Right atrium auricular region (tissue), 2 donors: ENCODE results near the gene WDR91. TPM values are rescaled to one million over a fixed set of nuclear protein-coding genes. Genes with fewer than 3 reads are reported as not detected.
"Not testable (repeated sequence)": the region's sequence is repeated elsewhere in the genome, so short reads cannot be mapped to it uniquely, and the experiment has no call there.

Source experiments
- DNase-seq: peaks from one replicate; pipeline ENCODE4 v3.0.0-alpha.2; 2019; ENCODE audit warnings: low spot score
- H3K27ac ChIP-seq, 2 donors: fragments of 200-600 bp; sonication (generic); 1 replicate in 1 of 2; 2 replicates in 1 of 2; pipeline ENCODE4 v1.5.1; 2016 to 2019
- H3K27me3 ChIP-seq, 2 donors: fragments of 200-600 bp; sonication (generic); one replicate each; pipeline versions ENCODE4 v1.5.1 to v1.6.0; 2017 to 2019
- H3K36me3 ChIP-seq: fragments of 200-600 bp; sonication (generic); one replicate; pipeline ENCODE4 v1.5.1; 2016
- H3K4me1 ChIP-seq, 2 donors: fragments of 200-600 bp; sonication (generic); one replicate each; pipeline versions ENCODE4 v1.5.1 to v1.6.0; 2017 to 2019
- H3K4me3 ChIP-seq, 2 donors: fragments of 200-600 bp; sonication (generic); 1 replicate in 1 of 2; 2 replicates in 1 of 2; pipeline ENCODE4 v1.5.1; 2017 to 2019; ENCODE audit warnings: mild to moderate bottlenecking in 1 of 2, moderate library complexity in 1 of 2
- H3K9me3 ChIP-seq, 2 donors: fragments of 200-600 bp; sonication (generic); one replicate each; pipeline ENCODE4 v1.5.1; 2019
- total RNA-seq, 2 donors: library from RNA; depleted of rRNA; stranded (reverse); fragments of >200 nt; gene quantifications; one replicate each; pipeline ENCODE4 v1.1.0, GENCODE V29; 2016
- TF ChIP-seq, protein P1 (sequence below), 2 donors: fragments of 200-600 bp; sonication (generic); IDR thresholded peaks; one replicate each; pipeline ENCODE4 v1.5.1; 2019; ENCODE audit warnings: antibody characterized with exemption in 2 of 2

WDR91 gene
- total RNA-seq, 2 donors from 2014 or later, result 3.3 to 4.5 TPM

- H3K4me1 ChIP-seq, result no peaks in the 10 kb centered on the region
- H3K4me3 ChIP-seq, result no peak overlapping the region
- H3K9me3 ChIP-seq, result peaks cover 0 to 22% of the 10 kb centered on the region in 2 donors
- DNase-seq, result peak; percentile 16
- H3K27ac ChIP-seq, result no peak overlapping the region
- H3K36me3 ChIP-seq, result peaks cover 27% of the 10 kb centered on the region
- TF ChIP-seq, protein P1, sequence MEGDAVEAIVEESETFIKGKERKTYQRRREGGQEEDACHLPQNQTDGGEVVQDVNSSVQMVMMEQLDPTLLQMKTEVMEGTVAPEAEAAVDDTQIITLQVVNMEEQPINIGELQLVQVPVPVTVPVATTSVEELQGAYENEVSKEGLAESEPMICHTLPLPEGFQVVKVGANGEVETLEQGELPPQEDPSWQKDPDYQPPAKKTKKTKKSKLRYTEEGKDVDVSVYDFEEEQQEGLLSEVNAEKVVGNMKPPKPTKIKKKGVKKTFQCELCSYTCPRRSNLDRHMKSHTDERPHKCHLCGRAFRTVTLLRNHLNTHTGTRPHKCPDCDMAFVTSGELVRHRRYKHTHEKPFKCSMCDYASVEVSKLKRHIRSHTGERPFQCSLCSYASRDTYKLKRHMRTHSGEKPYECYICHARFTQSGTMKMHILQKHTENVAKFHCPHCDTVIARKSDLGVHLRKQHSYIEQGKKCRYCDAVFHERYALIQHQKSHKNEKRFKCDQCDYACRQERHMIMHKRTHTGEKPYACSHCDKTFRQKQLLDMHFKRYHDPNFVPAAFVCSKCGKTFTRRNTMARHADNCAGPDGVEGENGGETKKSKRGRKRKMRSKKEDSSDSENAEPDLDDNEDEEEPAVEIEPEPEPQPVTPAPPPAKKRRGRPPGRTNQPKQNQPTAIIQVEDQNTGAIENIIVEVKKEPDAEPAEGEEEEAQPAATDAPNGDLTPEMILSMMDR (IDR thresholded peaks at IDR 0.05), result no peak
- H3K27me3 ChIP-seq, result no peaks in the 10 kb centered on the region
Measured at GRCh38 chr7:135179321-135179925, 31.9 kb downstream of the WDR91 start.

GRCh38 chr7:135178364-135178763 is 33.0 kb downstream of the WDR91 start:
- no peak overlapping the region for H3K27ac ChIP-seq
- TF ChIP-seq, protein P1 (IDR thresholded peaks at IDR 0.05), result no peak
- peaks cover 20% of the 10 kb centered on the region for H3K36me3 ChIP-seq
- peaks cover 0 to 22% of the 10 kb centered on the region in 2 donors for H3K9me3 ChIP-seq
- DNase-seq, result peak; percentile 16
- no peaks in the 10 kb centered on the region for H3K4me1 ChIP-seq
- H3K27me3 ChIP-seq, result no peaks in the 10 kb centered on the region
- no peak overlapping the region for H3K4me3 ChIP-seq

GRCh38 chr7:135177028-135177696 is 34.2 kb downstream of the WDR91 start:
- no peaks in the 10 kb centered on the region for H3K27me3 ChIP-seq
- no peaks in the 10 kb centered on the region for H3K4me1 ChIP-seq
- no peak overlapping the region for H3K4me3 ChIP-seq
- peak; percentile 34 for DNase-seq
- H3K27ac ChIP-seq, result no peak overlapping the region
- H3K36me3 ChIP-seq, result peaks cover 16% of the 10 kb centered on the region
- H3K9me3 ChIP-seq, result peaks cover 0 to 19% of the 10 kb centered on the region in 2 donors
- TF ChIP-seq, protein P1 (IDR thresholded peaks at IDR 0.05), result no peak

GRCh38 chr7:135175931-135176330 is 35.4 kb downstream of the WDR91 start:
- TF ChIP-seq, protein P1 (IDR thresholded peaks at IDR 0.05), result no peak
- H3K27me3 ChIP-seq, result no peaks in the 10 kb centered on the region
- H3K36me3 ChIP-seq, result peaks cover 4% of the 10 kb centered on the region
- H3K27ac ChIP-seq, result no peak overlapping the region
- no peak overlapping the region for H3K4me3 ChIP-seq
- H3K4me1 ChIP-seq, result peaks cover 0 to 11% of the 10 kb centered on the region in 2 donors
- DNase-seq, result peak; percentile 23
- H3K9me3 ChIP-seq, result peaks cover 0 to 7% of the 10 kb centered on the region in 2 donors

GRCh38 chr7:135174941-135175340 is 36.4 kb downstream of the WDR91 start:
- H3K9me3 ChIP-seq, result no peaks in the 10 kb centered on the region
- TF ChIP-seq, protein P1 (IDR thresholded peaks at IDR 0.05), result no peak
- peak; percentile 50 for DNase-seq
- no peak overlapping the region for H3K4me3 ChIP-seq
- no peaks in the 10 kb centered on the region for H3K27me3 ChIP-seq
- H3K36me3 ChIP-seq, result no peaks in the 10 kb centered on the region
- peaks cover 0 to 11% of the 10 kb centered on the region in 2 donors for H3K4me1 ChIP-seq
- no peak overlapping the region for H3K27ac ChIP-seq

DNA sequence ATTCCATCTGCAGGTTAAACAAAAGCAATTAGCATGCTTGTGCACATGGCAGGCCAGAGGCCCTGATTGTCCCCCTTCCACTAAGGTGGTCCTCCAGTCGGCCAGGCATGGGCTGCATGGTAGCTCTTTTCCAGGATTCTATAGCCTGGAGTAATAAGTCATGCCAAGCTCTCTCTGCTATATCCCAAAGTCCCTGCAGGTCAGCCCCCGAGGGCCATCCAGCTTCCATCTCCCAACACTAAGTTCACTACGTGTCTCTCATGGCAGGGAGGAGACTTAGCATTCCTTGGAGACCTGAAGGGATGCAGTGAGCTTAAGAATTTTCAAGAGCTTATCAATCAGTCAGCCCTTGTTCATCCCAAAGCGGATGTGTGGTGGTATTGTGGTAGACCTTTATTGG is 37.4 kb downstream of the WDR91 start:
- not testable (repeated sequence) for H3K27ac ChIP-seq, H3K4me3 ChIP-seq, H3K27me3 ChIP-seq, H3K9me3 ChIP-seq, H3K36me3 ChIP-seq
- peak; percentile 48 for DNase-seq
- peaks cover 0 to 21% of the 10 kb centered on the region in 2 donors for H3K4me1 ChIP-seq

- H3K4me1 ChIP-seq, result peaks cover 0 to 43% of the 10 kb centered on the region in 2 donors
- not testable (repeated sequence) for H3K27me3 ChIP-seq
- peaks cover 13% of the 10 kb centered on the region for H3K36me3 ChIP-seq
Measured at GRCh38 chr7:135171581-135172291, 39.6 kb downstream of the WDR91 start.

More at GRCh38 chr7:135171581-135172291, 39.6 kb downstream of the WDR91 start:
- not testable (repeated sequence) for H3K9me3 ChIP-seq
- Histone ChIP-seq H3K27ac (peak overlapping the region; percentile 97), H3K4me3 (peak overlapping the region; percentile 6 to 86)
- peak; percentile 84 for DNase-seq
